ENCODE data around the gene KCNN3.

KCNN3 gene

GRCh38 chr1:154659823-154660592 is 210.1 kb downstream of the KCNN3 start:
- no peak for DNase-seq

DNA sequence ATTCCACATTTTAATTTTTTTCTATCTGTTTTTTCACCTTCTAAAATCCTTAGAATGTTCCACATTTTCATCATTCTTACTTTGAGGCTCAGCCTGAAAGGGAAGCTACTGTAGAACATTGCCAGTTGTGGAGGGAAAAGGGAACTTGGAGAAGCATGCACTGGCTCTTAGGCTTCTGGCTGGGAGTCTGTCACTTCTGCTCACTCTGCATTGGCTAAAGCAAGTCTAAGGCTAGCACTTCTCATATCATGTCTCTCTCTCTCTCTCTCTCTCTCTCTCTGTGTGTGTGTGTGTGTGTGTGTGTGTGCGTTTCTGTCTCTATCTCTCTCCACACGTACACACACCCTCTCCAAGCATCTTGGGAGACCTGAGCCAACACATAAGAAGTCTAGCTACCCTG is 212.5 kb downstream of the KCNN3 start:
- DNase-seq: no peak

DNA sequence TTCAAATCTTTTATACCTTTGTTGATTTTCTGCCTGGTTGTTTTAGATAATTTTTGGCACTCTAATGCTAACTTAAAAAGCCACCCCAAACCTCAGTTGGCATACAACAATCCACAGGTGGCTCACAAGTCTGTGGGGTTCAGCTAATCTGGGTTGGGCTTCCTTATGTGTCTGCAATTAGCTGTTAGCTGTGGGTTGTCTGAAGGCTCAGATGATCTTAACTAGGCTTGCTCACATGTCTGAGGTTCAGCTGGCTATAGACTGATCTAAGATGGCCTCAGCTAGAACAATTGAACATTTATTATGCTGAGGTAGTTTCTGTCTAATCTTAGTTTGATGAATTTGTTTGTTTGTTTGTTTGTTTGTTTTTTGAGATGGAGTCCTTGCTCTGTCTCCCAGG is 217.2 kb downstream of the KCNN3 start:
- DNase-seq: no peak

Data from fibroblast of skin of back (primary cell).